ENCODE data around the gene GSS.
A peak's percentile ranks its signal among the peaks of the same experiment; 100 is the strongest.

Gene GSS

DNA sequence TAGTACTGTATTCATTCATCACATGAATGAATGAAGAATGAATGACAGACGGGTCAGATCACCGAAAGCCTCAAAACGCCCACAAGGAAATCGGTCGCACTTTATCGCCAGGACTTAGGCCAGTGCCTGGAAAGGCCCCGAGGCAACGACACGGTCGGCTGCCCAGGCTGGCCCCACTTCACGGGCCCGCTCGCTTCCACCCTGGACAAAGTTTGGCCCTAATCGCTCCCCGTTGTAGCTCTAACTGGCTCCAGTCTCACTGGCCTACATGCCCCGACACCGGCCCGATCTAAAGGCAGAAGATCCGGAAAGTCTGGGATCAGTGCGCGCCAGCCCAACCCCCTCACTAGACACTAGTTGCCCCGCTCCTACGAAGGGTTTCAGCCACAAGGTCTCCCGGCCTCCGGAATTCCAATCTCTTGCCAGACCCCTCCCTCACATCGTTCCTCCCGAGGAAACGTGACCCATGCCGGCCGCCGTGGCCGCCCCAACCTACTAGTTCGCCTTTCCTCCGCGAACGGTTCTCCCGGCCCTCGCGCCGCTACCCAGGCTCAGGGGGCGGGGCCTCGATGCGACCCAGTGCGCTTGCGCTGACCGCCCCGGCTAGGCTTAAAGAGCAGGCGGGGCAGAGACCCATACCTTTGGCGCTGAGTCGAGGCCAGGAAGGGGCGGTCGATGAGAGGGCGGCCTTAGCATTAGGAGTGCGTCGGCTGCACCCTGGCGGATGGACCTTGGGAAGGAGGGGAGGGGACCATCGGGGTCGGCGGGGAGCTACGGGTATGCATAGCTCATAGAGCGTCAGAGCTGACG, at the start of gene GSS, which contains the start of gene MYH7B:
TSS of gene GSS (minus strand) at position 576 of the 810 bp plus-strand sequence. CDS start 3,954 bp downstream, outside the sequence.
TSS of gene MYH7B (plus strand) at position 638 of the 810 bp plus-strand sequence. CDS start 22,138 bp downstream, outside the sequence.
- DNase-seq, result peak; percentile 88

DNA sequence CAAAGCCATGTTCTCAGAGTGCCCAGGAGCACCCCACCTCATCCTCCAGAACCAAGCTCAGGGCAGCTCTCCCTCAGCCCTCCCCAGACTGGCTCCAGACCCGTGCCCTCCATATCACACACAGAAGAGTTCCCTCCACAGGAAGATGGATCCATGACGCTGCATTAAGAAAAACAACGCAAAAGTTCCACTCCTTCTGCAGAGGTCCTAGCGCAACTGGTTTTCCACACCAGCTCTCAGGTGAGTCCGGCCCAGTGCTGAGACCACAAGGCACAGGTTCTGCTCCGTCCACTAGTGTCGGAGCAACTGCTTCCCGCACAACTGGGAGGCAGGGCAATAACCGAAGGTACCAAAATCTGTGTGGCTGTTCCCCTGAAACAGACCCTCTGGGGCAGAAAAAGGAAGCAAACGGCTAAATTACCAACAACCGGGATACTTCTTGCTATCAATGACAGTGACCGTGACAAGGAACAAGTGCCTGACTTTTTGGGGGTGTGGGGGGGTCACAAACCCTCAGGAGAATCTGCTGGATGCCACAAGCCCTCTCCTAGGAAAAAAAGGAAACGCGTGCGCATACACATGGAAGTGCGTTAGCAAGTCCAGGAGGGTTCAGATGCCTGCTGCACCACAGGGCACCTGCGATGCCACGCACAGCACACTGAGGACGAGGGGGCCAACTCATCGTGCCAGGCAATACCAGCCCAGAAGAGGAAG, 49.3 kb upstream of the GSS start:
- no peak for DNase-seq

DNA sequence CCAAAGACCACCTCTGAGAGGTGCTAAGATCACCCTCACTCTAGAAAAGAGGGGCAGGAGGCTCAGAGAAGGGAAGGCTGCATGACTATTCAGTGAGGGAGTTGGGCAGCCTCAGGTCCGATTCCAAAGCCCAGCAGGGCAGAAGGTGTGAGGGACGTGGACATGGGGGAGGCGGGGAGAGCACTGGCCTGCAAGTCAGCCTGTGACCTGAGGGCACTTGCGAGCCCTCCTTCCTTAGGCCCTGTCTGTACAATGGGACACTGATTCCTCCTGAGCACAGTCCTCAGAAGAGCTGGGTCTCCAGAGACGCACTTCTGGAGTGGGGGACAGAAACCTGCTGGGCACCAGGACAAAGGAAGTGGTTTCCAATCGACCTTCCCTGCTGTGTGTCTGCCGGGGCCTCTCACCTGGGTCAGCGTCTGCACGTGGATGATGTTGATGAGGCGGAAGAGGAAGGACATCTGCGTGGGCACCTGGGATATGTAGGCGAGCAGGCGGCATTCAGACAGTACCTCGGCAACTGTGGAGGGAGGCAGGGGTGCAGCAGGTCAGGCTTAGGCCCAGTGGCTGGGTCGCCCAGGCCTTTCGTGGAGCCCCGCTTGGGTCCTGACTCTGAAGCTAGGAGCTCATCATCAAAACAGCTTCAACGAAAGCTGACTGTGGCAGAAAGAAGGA, 48.6 kb upstream of the GSS start:
- no peak for DNase-seq

DNA sequence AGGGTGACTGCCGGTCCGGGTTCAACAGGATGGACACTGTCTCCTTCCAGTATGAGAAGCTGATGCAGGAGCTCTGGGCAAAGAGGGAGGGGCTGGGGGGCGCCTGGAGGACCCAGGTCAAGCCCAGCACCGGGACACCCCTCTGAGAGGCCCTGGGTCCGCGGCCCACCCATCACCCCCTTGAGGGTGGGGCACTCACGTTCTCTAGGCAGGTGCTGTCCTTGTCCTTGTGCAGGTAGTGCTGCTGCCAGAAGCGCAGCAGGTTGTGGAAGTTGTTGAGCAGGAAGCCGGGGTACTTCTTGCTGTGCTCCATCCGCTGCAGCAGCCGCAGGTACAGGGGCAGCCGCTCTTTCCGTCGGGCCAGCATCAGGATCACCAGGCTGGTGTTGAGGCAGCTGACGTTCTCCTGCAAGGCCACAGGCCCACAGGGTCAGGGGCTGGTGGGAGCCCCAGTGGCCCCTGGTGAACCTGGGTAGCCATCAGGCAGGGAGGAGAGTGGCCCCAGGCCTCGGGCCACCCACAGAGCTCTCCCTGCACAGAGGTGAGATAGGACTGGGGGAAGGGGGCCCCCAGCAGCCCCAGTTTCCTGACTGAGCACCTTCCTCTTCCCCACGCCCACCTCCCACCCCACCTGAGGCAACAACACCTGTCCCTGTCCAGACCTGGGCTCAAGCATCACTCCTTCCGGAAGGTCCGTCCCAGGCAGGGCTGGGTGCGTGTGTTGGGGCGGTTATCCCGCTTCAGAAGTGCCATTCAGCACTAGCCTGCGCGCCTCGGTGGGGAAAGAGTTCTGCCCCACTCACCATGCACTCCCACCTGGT, 47.8 kb upstream of the GSS start:
- no peak for DNase-seq

DNA sequence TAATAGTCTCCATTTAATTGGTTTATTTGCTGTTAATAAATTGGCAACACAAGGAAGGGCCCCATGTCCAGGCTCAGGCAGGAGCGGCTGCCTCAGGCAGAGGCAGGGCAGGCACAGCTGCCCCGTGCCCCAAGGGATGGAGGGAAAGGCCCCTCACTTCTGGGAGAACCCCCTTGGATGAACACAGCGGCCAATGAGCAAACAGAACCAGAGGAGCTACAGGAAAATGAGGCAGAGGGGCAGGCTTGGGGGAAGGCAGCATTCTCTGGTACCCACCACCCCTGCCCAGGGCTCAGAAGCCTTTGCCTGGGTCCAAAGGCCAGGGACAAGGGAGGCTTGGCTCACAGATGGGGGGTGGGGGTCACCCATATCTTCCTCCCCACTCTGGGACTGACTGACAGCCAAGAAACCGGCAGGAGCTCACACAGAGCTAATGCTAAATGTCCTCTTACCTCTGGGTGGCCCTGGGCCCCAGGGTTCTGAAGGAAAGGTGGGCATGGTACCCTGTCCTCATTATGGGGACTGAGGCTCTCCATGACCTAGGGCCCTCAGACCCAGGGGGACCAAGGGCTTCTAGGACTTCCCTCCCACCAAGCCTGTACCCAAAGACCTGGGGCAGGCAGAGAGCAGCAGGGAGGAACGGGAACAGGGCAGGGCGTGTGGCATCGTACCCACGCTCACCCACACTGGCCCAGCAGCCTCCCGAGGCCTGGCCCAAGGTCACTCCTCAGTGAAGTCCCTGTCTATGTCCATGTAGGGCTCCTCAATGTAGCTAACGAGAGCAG, 47.0 kb upstream of the GSS start:
- no peak for DNase-seq

DNA sequence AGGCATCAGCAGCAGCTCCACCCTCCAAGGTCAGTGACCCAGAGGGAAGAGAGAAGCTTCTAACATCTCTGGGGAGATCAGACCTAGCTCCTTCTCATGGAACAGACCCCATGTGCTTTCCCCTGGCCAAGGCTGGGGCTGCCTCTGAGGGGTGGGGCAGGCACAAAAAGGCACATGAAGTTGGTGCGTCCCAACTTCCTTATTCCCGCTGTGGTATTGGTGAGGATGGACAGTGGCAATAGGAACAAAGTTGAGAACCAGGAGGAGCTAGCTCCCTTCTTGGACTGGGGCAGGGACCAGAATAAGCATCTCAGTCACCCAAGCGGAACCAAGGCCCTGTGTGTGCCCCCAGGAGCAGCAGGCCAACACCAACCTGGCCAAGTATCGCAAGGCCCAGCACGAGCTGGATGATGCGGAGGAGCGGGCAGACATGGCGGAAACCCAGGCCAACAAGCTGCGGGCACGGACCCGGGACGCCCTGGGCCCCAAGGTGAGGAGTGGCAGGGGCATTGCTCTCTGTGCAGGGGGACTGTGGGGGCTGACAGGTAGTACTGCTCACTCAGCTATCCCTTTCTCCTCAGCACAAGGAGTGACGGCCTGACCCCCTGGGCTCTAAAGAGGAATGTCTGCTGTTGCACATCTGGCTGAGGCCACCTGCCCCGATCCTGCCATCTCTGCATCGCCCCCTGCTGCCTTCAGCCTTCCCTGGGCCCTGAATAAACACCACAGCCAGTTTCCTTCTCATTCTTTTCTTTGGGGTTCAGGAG, 46.2 kb upstream of the GSS start:
- DNase-seq, result no peak

DNA sequence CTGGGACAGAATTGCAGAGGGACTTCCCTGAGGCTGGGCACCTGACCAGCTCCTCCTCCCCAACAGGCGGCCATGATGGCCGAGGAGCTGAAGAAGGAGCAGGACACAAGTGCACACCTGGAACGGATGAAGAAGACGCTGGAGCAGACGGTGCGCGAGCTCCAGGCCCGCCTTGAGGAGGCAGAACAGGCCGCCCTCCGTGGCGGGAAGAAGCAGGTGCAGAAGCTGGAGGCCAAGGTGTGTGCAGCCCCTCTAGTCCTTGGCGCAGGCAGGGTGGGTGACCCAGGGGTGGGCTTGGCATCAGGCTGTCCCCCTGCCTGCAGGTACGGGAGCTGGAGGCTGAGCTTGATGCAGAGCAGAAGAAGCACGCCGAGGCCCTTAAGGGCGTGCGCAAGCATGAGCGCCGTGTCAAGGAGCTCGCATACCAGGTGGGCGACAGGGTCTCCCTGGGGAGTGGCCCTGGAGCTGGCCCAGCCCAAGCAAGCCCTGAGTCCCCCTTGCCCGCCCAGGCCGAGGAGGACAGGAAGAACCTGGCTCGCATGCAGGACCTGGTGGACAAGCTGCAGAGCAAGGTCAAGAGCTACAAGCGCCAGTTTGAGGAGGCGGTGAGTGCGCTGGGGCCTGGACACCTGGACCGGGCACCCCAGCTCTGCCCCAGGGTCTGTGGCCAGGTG, 45.5 kb upstream of the GSS start:
- no peak for DNase-seq

DNA sequence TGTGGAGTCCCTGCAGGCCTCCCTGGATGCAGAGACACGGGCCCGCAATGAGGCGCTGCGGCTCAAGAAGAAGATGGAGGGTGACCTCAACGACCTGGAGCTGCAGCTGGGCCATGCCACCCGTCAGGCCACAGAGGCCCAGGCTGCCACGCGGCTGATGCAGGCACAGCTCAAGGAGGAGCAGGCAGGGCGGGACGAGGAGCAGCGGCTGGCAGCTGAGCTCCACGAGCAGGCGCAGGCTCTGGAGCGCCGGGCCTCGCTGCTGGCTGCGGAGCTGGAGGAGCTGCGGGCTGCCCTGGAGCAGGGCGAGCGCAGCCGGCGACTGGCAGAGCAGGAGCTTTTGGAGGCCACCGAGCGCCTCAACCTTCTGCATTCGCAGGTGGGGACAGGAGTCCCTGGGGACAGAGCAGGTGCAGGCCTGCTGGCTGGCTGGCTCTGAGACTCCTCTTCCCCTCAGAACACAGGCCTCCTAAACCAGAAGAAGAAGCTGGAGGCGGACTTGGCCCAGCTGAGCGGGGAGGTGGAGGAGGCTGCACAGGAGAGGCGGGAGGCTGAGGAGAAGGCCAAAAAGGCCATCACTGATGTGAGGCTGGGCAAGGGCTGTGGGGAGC, 44.8 kb upstream of the GSS start:
- no peak for DNase-seq

DNA sequence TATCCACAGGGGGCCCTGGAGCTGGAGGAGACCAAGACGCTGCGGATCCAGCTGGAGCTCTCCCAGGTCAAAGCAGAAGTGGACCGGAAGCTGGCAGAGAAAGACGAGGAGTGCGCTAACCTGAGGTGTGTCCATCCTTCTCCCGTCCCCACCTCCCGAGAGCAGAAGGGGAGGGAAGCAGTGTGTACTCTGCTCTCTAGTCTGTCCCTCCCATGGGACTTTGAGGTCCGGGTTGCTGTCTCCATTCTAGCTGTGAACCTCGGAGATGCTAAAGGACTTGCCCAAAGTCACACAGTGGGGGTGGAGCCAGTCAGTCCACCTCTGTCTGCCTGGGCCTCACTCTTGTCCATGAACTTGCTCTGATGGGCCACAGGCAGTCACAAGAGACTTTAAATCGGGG, 44.2 kb upstream of the GSS start:
- no peak for DNase-seq

DNA sequence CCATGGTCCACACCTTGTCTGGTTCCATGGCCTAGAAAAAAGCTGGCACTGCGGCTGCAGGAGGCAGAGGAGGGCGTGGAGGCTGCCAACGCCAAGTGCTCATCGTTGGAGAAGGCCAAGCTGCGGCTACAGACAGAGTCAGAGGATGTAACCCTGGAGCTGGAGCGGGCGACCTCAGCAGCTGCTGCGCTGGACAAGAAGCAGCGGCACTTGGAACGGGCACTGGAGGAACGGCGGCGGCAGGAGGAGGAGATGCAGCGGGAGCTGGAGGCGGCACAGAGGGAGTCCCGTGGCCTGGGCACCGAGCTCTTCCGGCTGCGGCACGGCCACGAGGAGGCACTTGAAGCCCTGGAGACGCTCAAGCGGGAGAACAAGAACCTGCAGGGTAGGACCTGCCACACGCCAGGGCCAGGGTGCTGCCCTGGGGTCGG, 43.4 kb upstream of the GSS start:
- no peak for DNase-seq

DNA sequence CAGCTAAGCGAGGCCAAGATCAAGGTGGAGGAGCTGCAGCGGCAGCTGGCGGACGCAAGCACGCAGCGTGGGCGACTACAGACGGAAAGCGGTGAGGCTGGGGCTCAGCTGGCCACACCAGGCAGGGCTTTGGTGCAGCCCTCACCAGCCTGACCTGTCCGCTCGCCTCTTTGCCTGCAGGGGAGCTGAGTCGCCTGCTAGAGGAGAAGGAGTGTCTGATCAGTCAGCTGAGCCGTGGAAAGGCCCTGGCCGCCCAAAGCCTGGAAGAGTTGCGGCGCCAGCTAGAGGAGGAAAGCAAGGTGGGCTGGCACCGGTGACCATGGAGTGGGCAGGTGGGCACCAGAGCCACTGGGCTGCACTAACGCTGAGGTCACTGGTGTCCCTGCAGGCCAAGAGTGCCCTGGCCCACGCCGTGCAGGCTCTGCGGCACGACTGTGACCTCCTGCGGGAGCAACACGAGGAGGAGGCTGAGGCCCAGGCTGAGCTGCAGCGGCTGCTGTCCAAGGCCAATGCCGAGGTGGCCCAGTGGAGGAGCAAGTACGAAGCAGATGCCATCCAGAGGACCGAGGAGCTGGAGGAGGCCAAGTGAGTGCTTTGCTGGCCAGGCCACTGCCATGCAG, 42.8 kb upstream of the GSS start:
- DNase-seq, result no peak

DNA sequence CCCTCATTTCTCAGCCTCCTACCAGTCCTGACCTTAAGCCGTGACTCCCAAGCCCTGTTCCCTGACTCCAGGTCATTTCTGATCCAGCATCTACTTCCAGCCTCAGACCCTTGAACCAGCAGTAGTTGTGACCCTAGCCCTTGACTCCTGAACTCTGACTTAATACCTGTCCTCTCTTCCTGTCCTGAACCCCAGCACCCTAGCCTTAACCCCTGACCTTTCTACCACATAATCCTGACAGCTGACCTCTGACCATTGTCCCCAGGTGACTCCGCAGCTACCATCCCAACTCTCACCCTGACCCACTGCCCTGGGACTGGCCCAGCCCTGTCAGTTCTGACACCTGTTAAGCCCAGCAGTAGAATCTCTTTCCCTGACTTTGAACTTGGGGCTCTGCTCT, 42.2 kb upstream of the GSS start:
- DNase-seq, result no peak

DNA sequence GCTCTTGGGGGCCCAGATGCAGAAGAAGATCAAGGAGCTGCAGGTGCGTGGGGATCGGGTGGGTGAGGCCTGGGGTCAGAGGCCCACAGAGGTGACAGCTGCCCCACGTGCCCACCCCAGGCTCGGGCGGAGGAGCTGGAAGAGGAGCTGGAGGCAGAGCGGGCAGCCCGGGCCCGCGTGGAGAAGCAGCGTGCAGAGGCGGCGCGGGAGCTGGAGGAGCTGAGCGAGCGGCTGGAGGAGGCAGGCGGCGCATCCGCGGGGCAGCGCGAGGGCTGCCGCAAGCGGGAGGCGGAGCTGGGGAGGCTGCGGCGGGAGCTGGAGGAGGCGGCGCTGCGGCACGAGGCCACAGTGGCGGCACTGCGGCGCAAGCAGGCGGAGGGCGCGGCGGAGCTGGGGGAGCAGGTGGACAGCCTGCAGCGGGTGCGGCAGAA, 41.5 kb upstream of the GSS start:
- no peak for DNase-seq

DNA sequence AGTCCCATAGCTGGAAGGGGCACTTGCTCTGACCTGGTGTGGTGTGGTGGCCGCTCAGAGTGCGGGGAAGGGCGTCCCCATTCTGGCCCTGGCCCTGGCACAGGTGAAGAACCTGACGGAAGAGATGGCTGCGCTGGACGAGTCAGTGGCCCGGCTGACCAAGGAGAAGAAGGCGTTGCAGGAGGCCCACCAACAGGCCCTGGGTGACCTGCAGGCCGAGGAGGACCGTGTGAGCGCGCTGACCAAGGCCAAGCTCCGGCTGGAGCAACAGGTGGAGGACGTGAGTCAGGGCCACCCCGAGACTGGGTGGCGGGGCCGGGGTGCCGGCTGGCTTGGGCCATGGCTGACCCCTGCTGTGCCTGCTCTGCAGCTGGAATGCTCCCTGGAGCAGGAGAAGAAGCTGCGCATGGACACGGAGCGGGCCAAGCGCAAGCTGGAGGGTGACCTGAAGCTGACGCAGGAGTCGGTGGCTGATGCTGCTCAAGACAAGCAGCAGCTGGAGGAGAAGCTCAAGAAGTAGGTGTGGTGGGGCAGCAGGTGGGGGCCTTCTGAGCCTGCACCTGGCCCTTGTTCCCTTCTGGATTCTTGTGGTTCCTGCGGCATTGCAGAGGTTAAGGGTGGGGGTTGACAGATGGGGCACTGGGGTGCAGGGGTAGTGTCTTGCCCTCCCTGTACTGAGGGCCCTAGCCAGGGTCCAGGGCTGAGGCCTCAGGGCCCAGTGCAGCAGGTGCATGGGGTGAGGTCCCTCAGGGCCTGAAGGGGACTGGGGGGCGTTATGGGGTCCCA, 40.8 kb upstream of the GSS start:
- no peak for DNase-seq

DNA sequence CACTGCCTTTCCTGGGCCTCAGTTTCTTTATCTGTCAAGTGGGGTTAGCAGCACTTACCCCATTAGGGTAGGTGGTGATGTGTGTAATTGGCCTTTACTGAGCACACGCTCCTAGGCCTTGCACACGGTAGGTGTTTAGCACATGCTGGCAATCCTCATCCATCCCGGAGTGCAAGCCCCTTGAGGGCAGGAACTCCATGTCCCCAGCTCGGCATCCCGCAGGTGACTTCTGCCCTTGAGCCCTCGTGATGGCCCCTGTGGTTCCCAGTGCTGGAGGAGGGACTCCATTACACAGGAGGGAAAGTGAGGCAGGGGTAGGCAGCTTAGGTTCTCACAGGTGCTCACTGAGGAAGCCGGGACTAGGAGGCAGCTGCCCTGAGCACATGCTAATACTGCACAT, 40.1 kb upstream of the GSS start:
- DNase-seq, result no peak

DNA sequence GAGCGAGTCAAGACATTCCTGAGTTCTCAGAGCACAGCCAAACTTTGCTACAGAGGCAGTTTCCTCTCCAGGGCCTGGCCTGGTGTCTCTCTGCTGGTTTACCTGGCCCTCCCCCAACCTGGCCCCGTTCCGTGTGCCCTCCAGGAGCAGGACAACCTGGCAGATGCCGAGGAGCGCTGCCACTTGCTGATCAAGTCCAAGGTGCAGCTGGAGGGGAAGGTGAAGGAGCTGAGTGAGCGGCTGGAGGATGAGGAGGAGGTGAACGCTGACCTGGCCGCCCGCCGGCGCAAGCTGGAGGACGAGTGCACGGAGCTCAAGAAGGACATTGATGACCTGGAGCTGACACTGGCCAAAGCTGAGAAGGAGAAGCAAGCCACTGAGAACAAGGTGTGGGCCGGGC, 39.6 kb upstream of the GSS start:
- DNase-seq, result no peak

DNA sequence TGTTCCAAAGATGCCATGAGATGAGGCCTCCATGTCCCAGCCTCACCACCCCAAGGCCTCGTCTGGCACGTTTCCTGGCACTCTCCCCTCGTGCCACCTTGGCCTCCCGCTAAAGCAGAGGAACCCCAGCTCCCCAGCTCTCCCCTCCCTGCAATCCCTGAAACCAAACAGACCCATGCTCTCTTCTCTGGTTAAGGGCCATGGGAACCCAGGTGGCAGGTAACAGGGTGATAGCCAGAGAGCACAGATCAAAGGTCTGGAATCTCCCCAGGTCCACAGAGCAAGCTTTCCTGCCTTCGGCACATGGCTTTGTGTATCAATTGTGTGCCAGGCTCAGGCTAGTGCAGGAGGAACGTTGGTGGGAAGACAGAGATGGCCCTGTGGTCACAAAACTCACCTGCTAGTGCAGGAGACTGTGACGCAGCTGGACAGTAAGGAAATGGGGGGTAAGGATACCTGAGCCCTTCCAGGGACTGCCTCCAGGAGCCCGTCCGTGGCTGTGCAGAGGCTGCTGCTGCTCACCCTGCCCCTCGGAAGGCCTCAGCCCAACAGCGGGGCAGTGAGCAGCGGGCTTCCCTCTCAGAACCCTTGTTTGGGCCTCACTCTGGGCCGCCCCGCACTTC, 39.0 kb upstream of the GSS start:
- no peak for DNase-seq

DNA sequence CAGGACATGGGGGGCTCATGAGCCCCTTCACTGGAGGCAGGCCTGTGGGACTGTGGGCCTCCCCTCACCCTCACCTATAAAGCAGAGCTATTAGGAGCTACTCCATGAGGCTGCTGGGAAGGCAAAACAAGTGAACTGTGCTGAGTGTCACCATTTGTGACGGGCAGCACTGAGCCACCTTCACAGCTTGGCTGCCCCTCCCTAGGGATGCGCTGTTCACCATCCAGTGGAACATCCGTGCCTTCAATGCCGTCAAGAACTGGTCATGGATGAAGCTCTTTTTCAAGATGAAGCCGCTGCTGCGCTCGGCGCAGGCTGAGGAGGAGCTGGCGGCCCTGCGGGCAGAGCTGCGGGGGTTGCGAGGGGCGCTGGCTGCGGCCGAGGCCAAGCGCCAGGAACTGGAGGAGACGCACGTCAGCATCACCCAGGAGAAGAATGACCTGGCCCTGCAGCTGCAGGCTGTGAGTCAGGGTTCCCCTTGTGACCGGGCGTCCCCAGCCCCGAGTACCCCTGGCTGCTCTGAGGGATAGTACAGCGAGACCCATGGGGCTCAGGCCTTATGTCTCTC, 38.4 kb upstream of the GSS start:
- DNase-seq, result no peak
